Peyer's patch (tissue), 4 donors: ENCODE data around the gene IKZF3.

ENCODE experiments used
- CTCF ChIP-seq, 6 experiments: fragments of 450-650 bp in 4 of 6; fragments of 200-600 bp in 2 of 6; sonication (generic) in 1 of 6; IDR thresholded peaks; one replicate each; pipeline ENCODE4 v1.5.1; 2017 to 2019; ENCODE audit warnings: antibody characterized with exemption in 6 of 6, mild to moderate bottlenecking in 3 of 6, moderate library complexity in 1 of 6
- POLR2A ChIP-seq, 2 donors: fragments of 450-650 bp; IDR thresholded peaks; one replicate each; pipeline ENCODE4 v1.5.1; 2017; ENCODE audit warnings: antibody characterized with exemption in 2 of 2, mild to moderate bottlenecking in 2 of 2, moderate library complexity in 2 of 2

DNA sequence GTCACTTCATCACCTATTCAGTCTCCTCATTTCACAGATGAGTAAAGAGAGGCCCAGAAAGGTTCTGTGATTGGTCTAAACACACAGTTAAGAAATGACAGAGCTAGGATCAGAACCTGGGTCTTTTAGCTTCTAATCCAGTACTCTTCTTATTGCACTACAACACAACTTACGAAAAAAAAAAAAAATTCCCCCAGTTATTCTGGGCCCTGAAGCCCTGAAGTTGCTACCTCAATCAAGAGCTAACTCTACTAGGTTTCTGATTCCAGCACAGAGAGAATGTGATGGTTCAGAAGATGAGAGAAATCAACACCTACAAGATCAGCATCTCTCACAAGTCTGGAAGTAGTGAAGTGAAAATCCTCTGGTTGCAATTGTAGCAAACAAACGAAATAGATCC, 89.1 kb downstream of the IKZF3 start:
- TF ChIP-seq CTCF (IDR thresholded peaks at IDR 0.05) (no peak), POLR2A (IDR thresholded peaks at IDR 0.05) (no peak)
